Esophagus mucosa (tissue), 1 donor: ENCODE measurements around the gene IFITM1. TPM values are rescaled to one million over a fixed set of nuclear protein-coding genes. Genes with fewer than 3 reads are reported as not detected.
A peak's percentile ranks its signal among the peaks of the same experiment; 100 is the strongest.
"Not testable (repeated sequence)": the region's sequence is repeated elsewhere in the genome, so short reads cannot be mapped to it uniquely, and the experiment has no call there.

ENCODE experiments used
- ATAC-seq: fragments of 200-7000 bp; cut with Tn5 transposase; one replicate; pipeline ENCODE4 v1.9.1; 2020
- total RNA-seq: library from RNA; stranded (reverse); gene quantifications from one replicate; pipeline ENCODE4 v1.2.4, GENCODE V29; 2023
- donor health status: DM: yes; HTN: yes; CAD: no.

Gene IFITM1
- total RNA-seq, 1 donor from 2014 or later = 59.8 TPM

DNA sequence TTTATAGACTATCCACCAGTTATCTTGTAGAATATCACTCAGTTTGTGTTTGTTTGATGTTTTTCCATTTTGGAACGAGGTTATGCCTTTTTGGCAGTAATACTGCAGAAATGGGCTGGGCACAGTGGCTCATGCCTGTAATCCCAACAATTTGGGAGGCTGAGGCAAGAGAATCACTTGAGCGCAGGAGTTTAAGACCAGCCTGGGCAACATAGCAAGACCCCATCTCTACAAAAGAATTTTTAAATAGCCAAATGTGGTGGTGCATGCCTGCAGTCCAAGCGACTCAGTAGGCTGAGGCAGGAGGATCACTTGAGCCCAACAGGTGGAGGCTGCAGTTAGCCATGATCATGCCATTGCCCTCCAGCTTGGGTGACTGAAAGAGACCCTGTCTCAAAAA is 32.7 kb downstream of the IFITM1 start:
- no peak for ATAC-seq

DNA sequence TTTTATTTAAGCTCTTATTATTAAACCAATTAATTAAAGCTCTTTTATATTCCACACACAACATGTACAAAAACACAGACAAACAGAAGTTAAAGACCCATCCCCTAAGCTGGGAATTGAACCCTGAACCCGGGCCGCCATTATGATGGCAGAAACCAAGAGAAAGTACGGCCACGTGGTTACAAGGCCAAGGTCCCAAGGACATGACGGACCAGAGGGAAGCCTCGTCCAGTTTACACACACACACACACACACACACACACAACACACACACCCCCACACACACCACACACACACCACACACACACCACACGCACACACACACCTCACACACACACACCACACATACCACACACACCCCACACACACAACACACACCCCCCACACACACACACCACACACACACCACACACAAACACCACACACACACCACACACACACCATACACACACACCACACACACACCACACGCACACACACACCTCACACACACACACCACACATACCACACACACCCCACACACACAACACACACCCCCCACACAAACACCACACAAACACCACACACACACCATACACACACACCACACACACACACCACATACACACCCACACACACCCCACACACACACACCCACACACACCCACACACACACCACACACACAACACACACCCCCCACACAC is 35.6 kb downstream of the IFITM1 start:
- ATAC-seq = not testable (repeated sequence)

DNA sequence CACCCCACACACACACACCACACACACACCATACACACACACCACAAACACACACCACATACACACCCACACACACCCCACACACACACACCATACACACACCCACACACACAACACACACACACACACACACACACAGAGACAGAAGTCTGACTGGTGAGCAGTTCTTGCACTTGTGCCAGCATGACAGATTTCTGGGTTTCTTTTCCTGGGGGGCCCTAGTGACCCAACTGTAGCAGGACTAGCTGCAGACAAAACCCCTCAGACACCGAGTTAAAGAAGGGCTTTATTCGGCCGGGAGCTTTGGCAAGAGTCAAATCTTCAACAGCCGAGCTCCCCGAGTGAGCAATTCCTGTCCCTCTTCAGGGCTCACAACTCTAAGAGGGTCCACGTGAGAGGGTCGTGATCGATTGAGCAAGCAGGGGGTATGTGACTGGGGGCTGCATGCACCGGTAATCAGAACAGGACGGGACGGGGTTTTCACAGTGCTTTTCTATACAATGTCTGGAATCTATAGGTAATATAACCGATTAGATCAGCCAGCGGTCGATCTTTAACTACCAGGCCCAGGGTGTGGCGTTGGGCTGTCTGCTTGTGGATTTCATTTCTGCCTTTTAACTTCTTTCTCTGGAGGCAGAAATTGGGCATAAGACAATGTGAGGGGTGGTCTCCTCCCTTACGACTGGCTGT is 36.3 kb downstream of the IFITM1 start:
- ATAC-seq = not testable (repeated sequence)

DNA sequence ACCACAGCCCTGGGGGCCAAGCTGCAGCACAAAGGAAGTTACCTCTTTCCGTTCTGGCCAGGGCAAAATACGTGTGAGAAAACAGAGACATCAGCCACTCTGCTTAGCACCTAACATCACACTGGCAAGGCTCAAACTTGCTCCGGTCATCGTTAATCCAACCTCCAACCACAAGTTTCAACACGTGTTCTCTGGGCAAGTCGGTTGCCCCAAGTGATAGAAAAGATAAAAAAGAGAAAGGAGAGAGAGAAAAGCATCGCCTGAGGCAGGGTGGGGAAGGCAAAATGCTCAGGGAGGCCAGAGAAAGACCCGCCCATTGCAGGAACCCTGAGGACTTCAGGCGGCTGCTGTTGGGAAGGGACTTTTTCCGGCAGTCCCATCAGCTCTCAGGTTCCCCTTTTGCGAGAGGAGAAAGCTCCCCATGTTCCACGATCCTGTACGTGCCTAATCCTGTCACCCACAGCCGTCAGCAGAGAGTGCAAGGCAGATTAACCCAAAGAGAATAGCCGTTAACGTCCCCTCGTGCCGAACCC is 36.9 kb downstream of the IFITM1 start:
- peak; percentile 33 for ATAC-seq

DNA sequence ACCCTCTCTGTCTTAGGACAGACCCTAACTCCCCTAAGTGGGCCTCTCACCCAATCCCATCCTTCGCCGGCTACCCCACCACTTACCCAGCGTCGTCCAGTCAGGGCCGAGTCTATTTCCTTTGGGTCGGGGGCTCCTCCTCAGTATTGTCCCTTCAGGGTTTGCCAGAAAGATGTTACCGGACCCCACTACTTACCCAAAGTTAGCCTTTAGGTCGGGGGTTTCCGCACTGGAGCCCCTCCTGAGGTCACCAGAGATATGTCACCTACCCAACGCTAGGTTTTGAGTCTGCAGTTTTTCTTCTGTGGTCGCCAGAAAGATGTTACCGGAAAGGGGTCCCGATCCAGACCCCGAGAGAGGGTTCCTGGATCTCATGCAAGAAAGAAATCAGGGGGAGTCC is 37.6 kb downstream of the IFITM1 start:
- no peak for ATAC-seq

DNA sequence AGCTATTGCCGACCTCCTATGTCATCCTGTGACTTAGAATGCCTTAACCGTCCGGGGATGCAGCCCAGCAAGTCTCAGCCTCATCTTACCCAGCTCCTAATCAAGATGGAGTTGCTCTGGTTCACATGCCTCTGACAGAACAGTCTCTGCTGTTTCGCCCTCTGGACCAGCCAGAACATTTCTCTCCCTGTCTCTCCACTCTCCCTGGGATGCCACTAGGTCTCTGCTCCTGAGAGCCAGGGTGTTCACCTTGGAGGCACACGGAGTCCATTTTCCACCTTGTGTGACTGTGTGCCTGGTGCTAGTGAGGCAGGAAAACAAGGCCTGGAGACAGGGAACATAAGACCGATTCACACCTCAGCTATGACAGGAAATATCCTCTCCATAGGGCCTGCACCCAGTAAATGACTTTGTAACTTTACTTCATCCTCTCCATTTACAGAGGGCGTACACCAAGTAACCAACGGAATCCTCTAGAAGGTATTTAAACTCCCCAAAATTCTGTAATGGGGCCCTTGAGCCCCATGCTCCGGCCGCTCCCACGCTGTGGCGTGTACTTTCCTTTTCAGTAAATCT is 38.7 kb downstream of the IFITM1 start:
- ATAC-seq = no peak

DNA sequence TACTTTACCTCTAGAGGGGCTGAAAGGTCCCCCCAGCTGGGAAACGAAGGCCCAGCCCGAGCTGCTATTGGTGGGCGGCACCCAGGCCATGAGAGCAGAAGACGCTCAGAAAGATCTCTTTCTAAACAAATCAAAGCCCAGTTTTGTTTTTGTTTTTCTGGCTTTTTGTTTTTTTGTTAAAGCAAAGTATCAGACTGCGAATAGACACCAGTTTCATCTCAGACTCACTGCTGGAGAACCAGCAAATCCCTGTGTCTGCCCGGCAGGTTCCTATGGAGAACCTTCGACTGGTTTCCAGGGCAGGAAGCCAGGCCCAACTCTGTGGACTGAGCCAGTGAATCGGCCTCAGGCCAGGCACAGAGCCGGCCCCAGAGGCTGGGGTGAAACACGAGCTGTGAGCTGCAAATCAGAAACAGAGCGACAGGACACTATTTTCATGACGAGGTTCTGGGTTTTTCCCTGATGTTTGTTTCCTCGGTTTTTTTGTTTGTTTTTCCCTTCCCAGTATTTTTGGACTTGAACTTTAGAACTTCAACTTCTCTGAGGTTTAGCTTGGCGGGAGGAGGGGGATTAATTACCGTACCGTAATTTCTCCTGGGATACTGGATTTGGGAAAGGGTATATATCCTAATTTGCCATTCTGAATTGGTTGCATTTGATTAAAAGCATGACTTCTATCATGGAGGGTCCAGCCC is 39.5 kb downstream of the IFITM1 start:
- no peak for ATAC-seq

DNA sequence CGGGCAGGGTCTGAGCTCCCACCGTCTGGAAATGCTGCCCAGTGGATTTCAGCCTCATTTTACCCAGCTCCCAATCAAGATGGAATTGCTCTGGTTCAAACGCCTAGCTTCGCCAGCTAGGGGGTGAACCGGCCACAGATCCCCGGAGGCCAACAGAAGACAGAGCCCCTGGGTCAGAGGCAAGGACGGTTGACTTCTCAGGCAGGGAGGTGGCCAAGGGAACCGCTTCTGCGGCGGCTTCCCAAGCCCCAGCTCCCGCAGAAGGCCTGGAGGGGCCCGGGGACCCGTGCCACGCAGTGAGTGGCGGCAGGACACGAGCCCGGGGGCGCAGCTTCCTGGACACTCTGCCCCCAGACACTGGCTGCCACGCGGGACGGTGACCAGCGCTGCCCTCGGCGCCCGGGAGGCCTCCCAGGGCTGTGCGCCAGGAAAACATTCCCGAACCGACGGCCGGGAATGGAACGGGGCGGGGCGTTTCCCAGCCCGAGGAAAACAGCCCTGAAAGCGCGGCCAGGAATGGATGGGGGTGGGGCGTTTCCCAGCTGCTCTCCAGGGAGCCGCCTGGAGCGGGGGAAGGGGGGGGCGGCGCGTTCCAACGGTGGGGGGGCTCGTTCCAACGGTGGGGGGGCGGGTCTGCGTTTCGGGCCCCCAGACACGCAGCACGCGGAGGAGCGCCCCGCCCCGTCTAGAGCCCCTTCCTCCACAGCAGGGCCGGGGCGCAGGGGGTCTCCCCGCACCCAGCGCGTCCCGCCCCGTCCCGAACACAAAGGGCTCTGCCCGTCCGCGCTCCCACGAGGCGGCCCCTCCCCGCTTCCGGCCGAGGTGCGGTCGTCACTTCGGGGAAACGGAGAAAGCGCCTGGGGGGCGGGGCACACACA is 42.0 kb downstream of the IFITM1 start:
- peak; percentile 68 for ATAC-seq

DNA sequence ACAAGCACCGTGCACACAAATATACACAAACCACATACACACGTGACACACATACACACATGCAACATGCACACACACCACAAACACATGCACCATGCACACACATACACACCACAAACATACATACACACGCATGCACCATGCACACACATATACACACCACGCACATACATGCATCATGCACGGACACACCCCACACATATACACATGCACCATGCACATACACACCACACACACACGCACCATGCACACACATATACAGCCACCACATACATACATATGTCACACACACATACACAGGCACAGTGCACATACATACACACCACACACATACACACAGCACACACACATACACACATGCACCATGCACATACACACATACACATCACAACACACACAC is 42.8 kb downstream of the IFITM1 start:
- no peak for ATAC-seq

DNA sequence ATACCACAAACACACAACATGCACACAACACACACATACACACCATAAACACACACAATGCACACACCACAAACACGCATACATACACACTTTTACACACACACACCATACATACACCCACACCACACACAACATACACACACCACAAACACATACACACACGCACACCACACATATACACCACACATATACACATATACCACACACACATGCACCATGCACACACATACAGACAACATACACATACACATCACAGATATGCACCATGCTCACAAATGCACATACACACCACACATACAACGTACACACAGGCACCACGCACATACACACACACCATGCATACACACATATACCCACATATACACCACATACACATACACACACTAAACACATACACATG is 43.7 kb downstream of the IFITM1 start:
- ATAC-seq = no peak

DNA sequence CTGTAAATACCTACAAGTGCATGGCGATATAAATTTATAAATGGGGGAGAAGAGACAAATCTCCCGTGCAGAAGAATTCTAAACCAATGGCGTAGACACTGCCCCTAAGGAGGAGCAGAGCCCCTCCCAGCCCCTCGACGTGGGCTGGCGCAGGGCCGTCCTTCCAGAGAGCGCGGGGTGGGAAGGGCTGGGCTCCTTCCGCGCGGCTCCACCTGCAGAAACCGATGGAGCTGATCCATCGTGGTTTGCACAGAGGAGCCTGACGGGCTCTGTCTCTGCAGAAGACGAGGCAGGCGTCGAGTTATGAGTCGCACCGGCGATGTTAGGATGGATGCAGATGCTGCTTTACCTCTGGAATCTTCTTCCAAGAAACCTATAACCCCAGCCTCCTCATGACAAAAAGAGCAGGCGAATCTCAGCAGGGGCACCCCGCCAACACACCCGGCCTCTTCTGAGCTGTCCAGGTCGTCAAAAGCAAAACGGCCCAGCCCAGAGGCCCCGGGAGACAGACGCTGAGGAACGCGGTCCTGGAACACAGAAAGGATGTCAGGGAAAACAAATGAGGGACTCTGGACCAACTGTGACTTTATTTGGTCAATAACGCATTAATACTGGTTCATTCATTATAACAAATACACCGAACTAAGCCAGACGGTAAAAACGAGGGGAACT is 44.4 kb downstream of the IFITM1 start:
- ATAC-seq = no peak

DNA sequence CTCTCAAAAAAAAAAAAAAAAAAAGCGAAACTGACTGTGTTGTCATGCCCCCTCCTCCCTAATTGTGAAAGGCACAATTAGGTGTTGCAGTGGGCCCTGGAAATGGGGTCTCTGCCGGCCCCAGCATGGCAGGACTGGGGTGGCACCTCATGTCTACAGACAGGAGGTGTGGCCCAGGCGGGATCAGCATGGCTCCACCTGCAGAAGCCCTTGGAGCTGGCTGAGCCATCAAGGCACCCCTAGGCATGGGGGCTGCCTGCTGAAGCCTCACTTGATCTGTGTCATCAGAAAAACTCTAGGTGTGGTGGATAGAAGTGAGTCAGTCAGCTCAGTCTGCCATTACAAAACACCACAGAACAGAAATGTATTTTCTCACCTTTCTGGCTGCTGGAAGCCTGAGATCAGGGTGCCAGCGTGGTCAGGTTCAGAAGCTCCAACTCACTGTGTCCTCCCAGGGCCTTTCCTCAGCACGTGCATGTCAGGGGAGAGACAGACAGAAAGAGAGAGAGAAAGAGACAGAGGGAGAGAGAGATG is 45.4 kb downstream of the IFITM1 start:
- ATAC-seq = peak; percentile 11

DNA sequence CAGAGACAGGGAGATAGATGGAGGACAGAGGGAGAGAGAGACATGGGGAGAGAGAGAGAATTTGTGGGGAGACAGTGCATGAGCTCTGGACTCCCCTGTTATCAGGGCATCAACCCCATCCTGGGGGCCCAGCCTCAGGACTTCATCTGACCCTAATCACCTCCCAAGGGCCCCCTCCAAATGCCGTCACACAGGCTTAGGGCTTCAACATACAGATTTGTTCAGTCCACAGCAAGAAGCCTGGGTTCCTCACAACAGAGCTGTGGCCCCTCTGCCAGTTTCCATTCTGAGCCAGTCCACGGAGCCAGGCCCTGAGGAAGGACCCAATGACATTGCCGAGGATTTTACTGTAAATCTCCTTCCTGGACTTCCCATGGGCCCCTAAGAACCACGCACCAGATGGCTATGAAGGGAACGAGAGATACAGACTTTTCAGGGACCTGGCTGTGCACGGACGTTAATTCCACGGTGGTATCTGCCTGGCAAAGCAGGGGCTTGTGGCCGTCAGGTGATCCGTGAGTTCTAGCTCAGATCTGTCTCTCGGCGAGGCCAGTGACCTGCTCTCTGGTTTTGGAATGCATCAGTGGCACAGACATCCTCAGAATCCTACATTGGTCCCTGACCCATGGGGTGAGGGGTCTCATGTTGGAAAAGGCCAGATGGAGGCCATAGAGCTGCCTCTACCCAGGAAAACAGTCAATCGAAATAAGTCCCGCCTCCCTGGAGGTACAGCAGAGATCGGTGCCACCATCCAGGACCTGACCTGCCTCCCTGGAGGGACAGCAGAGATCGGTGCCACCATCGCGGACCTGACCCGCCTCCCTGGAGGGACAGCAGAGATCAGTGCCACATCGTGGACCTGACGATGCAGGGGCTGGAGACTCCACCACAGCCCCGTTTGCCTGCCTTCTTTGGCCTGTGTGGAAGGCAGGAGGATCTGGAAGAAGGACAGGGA is 46.8 kb downstream of the IFITM1 start:
- peak; percentile 32 for ATAC-seq

DNA sequence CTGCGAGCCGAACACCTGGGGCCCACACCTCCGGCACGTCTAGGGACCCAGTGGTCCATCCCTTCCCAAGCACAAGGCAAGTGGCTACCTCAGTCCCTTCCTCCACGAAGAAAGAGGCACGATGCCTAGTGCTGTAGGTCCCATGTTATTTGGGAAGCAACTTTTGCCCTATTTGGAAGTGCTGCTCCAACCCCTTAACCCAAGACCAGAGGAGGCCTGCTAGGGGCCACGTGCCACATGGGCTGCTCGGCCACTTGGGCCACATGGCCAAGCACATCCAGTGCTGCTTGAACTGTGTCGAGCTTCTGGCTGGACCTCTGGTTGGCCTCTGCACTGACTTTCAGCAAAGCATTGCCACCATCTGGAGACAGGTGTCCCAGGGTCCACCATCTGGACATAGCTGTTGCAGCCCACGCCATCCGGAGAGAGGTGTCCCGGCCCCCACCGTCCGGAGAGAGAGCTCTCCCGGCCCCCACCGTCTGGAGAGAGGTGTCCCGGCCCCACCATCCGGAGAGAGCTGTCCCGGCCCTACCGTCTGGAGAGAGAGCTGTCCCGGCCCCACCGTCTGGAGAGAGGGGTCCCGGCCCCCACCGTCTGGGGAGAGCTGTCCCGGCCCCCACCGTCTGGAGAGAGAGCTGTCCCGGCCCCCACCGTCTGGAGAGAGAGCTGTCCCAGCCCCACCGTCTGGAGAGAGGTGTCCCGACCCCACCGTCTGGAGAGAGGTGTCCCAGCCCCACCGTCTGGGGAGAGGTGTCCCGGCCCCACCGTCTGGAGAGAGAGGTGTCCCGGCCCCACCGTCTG is 49.0 kb downstream of the IFITM1 start:
- no peak for ATAC-seq

DNA sequence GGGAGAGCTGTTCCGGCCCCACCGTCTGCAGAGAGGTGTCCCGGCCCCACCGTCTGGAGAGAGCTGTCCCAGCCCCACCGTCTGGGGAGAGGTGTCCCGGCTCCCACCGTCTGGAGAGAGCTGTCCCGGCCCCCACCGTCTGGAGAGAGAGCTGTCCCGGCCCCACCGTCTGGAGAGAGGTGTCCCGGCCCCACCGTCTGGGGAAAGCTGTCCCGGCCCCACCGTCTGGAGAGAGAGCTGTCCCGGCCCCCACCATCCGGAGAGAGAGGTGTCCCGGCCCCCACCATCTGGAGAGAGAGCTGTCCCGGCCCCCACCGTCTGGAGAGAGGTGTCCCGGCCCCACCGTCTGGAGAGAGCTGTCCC is 49.6 kb downstream of the IFITM1 start:
- not testable (repeated sequence) for ATAC-seq

DNA sequence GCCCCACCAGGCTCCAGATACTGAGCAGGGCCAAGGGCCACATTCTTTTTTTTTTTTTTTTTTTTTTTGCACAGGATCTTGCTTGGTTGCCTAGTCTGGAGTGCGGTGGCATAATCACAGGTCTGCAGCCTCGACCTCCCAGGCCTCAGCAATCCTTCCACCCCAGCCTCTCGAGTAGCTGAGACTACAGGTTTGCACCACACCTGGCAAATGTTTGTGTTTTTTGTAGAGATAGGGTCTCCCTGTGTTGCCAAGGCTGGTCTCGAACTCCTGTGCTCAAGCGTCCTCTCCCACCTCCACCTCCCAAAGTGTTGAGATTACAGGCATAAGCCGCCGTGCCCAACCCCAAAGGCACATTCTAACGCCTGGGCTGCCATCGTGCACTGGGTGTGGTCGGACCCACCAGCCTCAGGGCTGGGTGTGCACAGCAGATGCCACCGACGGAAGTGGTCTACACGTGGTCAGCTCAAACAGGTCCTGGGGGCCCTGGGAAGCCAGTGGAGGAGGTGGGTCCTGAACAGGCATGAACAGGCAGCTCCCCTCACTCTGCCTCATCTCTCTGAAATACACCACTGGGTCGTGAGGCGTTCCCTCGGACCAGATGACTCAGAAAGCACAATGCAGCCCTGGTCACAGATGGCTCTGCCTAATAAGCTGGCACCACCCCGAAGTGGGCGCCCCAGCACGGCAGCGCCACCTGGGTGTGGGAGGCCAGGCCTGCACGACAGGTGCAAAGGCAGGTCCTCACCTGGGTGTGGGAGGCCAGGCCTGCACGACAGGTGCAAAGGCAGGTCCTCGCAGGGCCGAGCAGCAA is 50.3 kb downstream of the IFITM1 start:
- ATAC-seq = peak; percentile 96
